Spleen (tissue), 11 donors: ENCODE results near the gene PIPOX. TPM values are rescaled to one million over a fixed set of nuclear protein-coding genes. Genes with fewer than 3 reads are reported as not detected.

Source experiments
- DNase-seq: peaks from one replicate; pipeline ENCODE4 v3.0.0-alpha.2; 2020
- H3K27ac ChIP-seq, 8 donors: fragments of 200-600 bp; sonication (generic) in 7 of 8; 1 replicate in 4 of 8; 2 replicates in 4 of 8; pipeline versions ENCODE4 v1.5.0 to v1.8.0; 2016 to 2021; ENCODE audit warnings: inconsistent platforms in 4 of 8, mild to moderate bottlenecking in 4 of 8, moderate library complexity in 1 of 8
- H3K27me3 ChIP-seq, 7 donors: fragments of 200-600 bp; sonication (generic) in 6 of 7; replicated peaks in 1 of 7; 1 replicate in 4 of 7; 2 replicates in 3 of 7; pipeline versions ENCODE4 v1.5.0 to v1.8.0; 2016 to 2021; ENCODE audit warnings: inconsistent platforms in 3 of 7, mild to moderate bottlenecking in 1 of 7
- H3K36me3 ChIP-seq, 6 donors: fragments of 200-600 bp; sonication (generic) in 5 of 6; 1 replicate in 4 of 6; 2 replicates in 2 of 6; pipeline versions ENCODE4 v1.5.0 to v1.8.0; 2016 to 2021; ENCODE audit warnings: inconsistent platforms in 2 of 6
- H3K4me1 ChIP-seq, 6 donors: fragments of 200-600 bp; sonication (generic) in 5 of 6; 1 replicate in 3 of 6; 2 replicates in 3 of 6; pipeline versions ENCODE4 v1.5.0 to v1.8.0; 2016 to 2021; ENCODE audit warnings: inconsistent platforms in 3 of 6
- H3K4me3 ChIP-seq, 8 donors: fragments of 200-600 bp; sonication (generic) in 7 of 8; 1 replicate in 4 of 8; 2 replicates in 4 of 8; pipeline versions ENCODE4 v1.5.0 to v1.8.0; 2016 to 2021; ENCODE audit warnings: inconsistent platforms in 4 of 8, mild to moderate bottlenecking in 4 of 8, moderate library complexity in 2 of 8
- H3K9me3 ChIP-seq, 8 donors: fragments of 200-600 bp; sonication (generic) in 7 of 8; 1 replicate in 4 of 8; 2 replicates in 4 of 8; pipeline versions ENCODE4 v1.5.0 to v1.8.0; 2016 to 2021; ENCODE audit warnings: inconsistent platforms in 4 of 8
- POLR2A ChIP-seq, 3 donors: fragments of 450-650 bp; IDR thresholded peaks; one replicate each; pipeline ENCODE4 v1.5.1; 2017; ENCODE audit warnings: antibody characterized with exemption in 3 of 3, mild to moderate bottlenecking in 1 of 3
- POLR2AphosphoS5 ChIP-seq, 3 donors: sonication (generic); formaldehyde crosslinking; IDR thresholded peaks; one replicate each; pipeline ENCODE4 v1.5.1; 2017; ENCODE audit warnings: antibody characterized with exemption in 3 of 3
- WGBS, 5 donors: extraction: QIAGEN DNeasy Blood & Tissue Kit in 3 of 5; methylation state at CpG; one replicate each; pipeline versions ENCODE4 v1.1.5 to v1.1.7; 2013 to 2018; 5-methylcytosine and 5-hydroxymethylcytosine counted together
- intact Hi-C: fragments of 100-400 bp; cut with DNase I; formaldehyde crosslinking; loops from one replicate; pipeline ENCODE4 v1.15.0; 2023; ENCODE audit warnings: low total_unique reads
- polyA plus RNA-seq, 3 donors: library from polyadenylated mRNA; stranded (reverse); fragments of 200-250 nt; gene quantifications; one replicate each; pipeline ENCODE4 v1.2.1, GENCODE V29; 2013
- total RNA-seq, 7 donors: library from RNA; depleted of rRNA in 3 of 7; stranded (reverse); fragments of >200 nt in 3 of 7; fragmentation: NEBNext Ultra II Directional in 4 of 7; extraction: Animal tissue kit (Norgen Biotek cat#: 25700) in 4 of 7; gene quantifications; one replicate each; pipeline versions ENCODE4 v1.1.0 to v1.2.1, GENCODE V29; 2016 to 2021
- TF ChIP-seq, protein P1 (sequence below), 11 experiments: fragments of 200-600 bp in 7 of 11; fragments of 450-650 bp in 4 of 11; sonication (generic) in 4 of 11; IDR thresholded peaks in 8 of 11; conservative IDR thresholded peaks in 3 of 11; 1 replicate in 7 of 11; 2 replicates in 4 of 11; pipeline versions ENCODE4 v1.4.0 to v1.8.0; 2016 to 2021; ENCODE audit warnings: antibody characterized with exemption in 11 of 11, inconsistent platforms in 4 of 11, mild to moderate bottlenecking in 1 of 11
- donor health status: healthy with polysubstance abuse.
- donor health status: DM: no; HTN: no; CAD: no; lungs with moderate emphysema.
- donor health status: DM: no; HTN: no; CAD: no.
- donor health status: Bipolar disorder and iron deficiency.
- donor health status: healthy.
- donor health status: DM: no; HTN: no; CAD: no.
- donor health status: DM: yes; HTN: yes; CAD: no.

The PIPOX gene
- total and polyA plus RNA-seq, 10 donors: 0.64 to 8.3 (median 4.7) TPM

DNA sequence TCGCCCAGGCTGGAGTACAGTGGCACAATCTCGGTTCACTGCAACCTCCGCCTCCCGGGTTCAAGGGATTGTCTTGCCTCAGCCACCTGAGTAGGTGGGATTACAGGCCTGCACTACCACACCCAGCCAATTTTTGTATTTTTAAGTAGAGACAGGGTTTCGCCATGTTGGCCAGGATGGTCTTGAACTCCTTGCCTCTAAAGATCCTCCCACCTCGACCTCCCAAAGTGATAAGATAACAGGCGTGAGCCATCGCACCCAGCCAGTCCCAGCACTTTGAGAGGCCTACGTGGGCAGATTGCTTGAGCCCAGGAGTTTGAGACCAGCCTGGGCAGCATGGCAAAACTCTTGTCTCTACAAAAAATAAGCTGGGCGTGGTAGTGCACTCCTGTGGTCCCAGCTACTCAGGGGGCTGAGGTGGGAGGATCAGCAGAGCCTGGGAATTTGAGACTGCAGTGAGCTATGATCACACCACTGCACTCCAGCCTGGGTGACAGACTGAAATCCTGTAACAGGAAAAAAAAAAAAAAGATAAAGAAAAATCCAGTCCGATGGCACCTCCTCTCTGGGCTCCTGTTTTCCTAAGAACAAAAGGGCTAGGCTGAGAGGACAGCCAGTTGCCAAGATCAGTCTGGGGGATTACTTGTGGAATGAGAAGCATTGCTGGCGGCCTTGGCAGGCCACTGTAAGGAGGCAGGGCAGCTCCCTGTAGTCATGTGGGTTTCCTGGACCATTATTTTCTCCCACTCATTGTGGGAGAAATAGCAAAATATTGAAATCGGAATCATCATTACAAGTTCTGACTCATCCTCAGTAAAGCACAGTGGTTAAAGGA, 3.0 kb upstream of the PIPOX start:
- Histone ChIP-seq H3K4me1 (peaks cover 14 to 30% (median 20%) of the 10 kb centered on the region in 6 donors), H3K9me3 (peaks cover 0 to 9% (median under 1%) of the 10 kb centered on the region in 8 donors), H3K4me3 (no peak overlapping the region), H3K36me3 (no peaks in the 10 kb centered on the region), H3K27me3 (peaks cover 0 to 28% (median 0%) of the 10 kb centered on the region in 7 donors), H3K27ac (peak overlapping the region in 1 of 8 donors; percentile 20)
- no peak for TF ChIP-seq POLR2A (IDR thresholded peaks at IDR 0.05)
- TF ChIP-seq, protein P1, sequence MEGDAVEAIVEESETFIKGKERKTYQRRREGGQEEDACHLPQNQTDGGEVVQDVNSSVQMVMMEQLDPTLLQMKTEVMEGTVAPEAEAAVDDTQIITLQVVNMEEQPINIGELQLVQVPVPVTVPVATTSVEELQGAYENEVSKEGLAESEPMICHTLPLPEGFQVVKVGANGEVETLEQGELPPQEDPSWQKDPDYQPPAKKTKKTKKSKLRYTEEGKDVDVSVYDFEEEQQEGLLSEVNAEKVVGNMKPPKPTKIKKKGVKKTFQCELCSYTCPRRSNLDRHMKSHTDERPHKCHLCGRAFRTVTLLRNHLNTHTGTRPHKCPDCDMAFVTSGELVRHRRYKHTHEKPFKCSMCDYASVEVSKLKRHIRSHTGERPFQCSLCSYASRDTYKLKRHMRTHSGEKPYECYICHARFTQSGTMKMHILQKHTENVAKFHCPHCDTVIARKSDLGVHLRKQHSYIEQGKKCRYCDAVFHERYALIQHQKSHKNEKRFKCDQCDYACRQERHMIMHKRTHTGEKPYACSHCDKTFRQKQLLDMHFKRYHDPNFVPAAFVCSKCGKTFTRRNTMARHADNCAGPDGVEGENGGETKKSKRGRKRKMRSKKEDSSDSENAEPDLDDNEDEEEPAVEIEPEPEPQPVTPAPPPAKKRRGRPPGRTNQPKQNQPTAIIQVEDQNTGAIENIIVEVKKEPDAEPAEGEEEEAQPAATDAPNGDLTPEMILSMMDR (IDR thresholded peaks at IDR 0.05 in 8 of 11, conservative IDR thresholded peaks at IDR 0.05 in 3 of 11): no peak
- TF ChIP-seq POLR2AphosphoS5 (IDR thresholded peaks at IDR 0.05): no peak
- no peak for DNase-seq
- intact Hi-C loops: no loop called here
- WGBS, 5 donors: 82 to 90% (median 88%) methylated on average over 12 to 13 of the region's 13 CpGs

DNA sequence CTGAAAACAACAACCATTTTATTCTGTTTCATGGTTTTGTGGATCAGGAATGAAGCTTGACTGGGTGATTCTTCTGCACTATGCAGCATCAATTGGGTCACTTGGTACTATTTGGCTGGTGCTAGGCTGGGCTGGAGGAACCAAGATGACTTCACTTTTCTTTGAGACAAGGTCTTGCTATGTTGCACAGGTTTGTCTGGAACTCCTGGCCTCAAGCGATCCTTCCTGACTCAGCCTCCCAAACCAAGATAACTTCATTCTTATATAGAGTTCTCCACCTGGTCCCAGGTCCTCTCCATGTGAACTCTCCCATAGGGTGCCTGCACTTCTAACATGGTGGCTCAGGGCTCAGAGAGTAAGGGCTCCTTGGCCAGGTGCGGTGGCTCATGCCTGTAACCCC, 1.9 kb upstream of the PIPOX start:
- H3K27ac ChIP-seq: peak overlapping the region in 1 of 8 donors; percentile 23
- H3K36me3 ChIP-seq: no peaks in the 10 kb centered on the region
- intact Hi-C loops: no loop called here
- H3K4me1 ChIP-seq: peaks cover 14 to 37% (median 23%) of the 10 kb centered on the region in 6 donors
- no peak overlapping the region for H3K4me3 ChIP-seq
- TF ChIP-seq POLR2A (IDR thresholded peaks at IDR 0.05) (no peak), POLR2AphosphoS5 (IDR thresholded peaks at IDR 0.05) (no peak)
- no peaks in the 10 kb centered on the region for H3K9me3 ChIP-seq
- H3K27me3 ChIP-seq: peaks cover 0 to 18% (median 0%) of the 10 kb centered on the region in 7 donors
- no peak for DNase-seq
- 94 to 100% (median 96%) methylated on average over 2 of the region's 2 CpGs for whole genome bisulfite sequencing, 5 donors

DNA sequence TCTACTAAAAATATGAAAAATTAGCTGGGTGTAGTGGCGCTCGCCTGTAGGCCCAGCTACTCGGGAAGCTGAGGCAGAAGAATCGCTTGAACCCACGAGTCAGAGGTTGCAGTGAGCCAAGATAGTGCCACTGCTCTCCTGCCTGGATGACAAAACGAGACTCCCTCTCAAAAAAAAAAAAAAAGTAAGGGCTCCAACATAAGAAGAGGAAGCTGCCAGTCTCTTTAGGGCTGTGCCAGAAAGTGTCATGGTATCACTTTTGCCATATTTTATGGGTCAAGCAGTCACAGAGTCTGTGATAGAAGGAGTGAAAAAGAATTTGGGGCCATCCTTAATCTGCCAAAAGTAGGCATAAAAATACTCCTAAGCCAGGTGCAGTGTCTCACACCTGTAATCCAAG, 1.4 kb upstream of the PIPOX start:
- Histone ChIP-seq H3K4me3 (no peak overlapping the region), H3K36me3 (no peaks in the 10 kb centered on the region), H3K27ac (peak overlapping the region in 3 of 8 donors; percentile 55 to 74 (median 72)), H3K27me3 (peaks cover 0 to 13% (median 0%) of the 10 kb centered on the region in 7 donors), H3K4me1 (peaks cover 14 to 40% (median 23%) of the 10 kb centered on the region in 6 donors), H3K9me3 (no peaks in the 10 kb centered on the region)
- TF ChIP-seq, protein P1 (IDR thresholded peaks at IDR 0.05 in 8 of 11, conservative IDR thresholded peaks at IDR 0.05 in 3 of 11): no peak
- TF ChIP-seq POLR2A (IDR thresholded peaks at IDR 0.05) (no peak), POLR2AphosphoS5 (IDR thresholded peaks at IDR 0.05) (no peak)
- no peak for DNase-seq
- 83 to 90% (median 84%) methylated on average over 6 of the region's 6 CpGs for WGBS, 5 donors
- intact Hi-C loops: no loop called here

DNA sequence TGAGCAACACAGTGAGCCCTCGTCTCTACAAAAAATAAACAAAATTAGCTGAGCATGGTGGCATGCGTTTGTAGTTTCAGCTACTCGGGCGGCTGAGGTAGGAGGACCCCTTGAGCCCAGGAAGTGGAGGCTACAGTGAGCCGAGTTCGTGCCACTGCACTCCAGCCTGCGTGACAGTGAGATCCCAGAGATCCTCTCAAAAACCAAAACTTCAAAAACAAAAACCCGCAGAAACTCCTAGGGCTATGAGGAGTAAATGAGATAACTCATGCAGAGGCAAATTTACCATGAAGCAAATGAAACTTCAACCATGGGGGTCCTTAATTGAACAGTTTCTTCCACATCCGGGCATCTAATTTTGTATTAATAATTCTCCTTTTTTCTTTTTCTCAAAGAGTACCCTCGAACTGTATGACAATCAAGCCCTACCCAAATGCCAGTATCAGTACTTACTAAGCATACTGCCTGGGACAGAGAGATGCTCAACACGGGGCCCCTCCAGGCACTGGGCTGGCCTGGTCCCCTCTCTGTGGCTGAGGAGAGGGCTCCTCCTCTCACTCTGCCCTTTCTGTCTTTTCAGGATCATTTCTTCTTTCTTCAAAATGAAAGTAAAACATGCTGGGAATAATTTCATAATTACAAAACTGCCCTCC, 789 bp upstream of the PIPOX start:
- no peaks in the 10 kb centered on the region for H3K9me3 ChIP-seq
- peaks cover 14 to 40% (median 23%) of the 10 kb centered on the region in 6 donors for H3K4me1 ChIP-seq
- H3K27ac ChIP-seq: peak overlapping the region in 5 of 8 donors; percentile 22 to 74 (median 70)
- no peak for TF ChIP-seq POLR2A (IDR thresholded peaks at IDR 0.05)
- TF ChIP-seq POLR2AphosphoS5 (IDR thresholded peaks at IDR 0.05): no peak
- TF ChIP-seq, protein P1 (IDR thresholded peaks at IDR 0.05 in 8 of 11, conservative IDR thresholded peaks at IDR 0.05 in 3 of 11): no peak
- no peaks in the 10 kb centered on the region for H3K36me3 ChIP-seq
- 73 to 82% (median 78%) methylated on average over 11 of the region's 11 CpGs for WGBS, 5 donors
- intact Hi-C loops: no loop called here
- H3K27me3 ChIP-seq: peaks cover 0 to 10% (median 0%) of the 10 kb centered on the region in 7 donors
- DNase-seq: no peak
- H3K4me3 ChIP-seq: peak overlapping the region in 1 of 8 donors; percentile 4
